HEK293 (cell line): ENCODE measurements around the gene NPHP4.

Experiments
- CTCF ChIA-PET: fragments of 350-600 bp; formaldehyde crosslinking; extraction: SDS; loops from one replicate; lab custom pipeline; 2021; ENCODE audit warnings: antibody characterized with exemption; lab: Yijun Ruan, JAX
- POLR2A ChIA-PET: fragments of 300-600 bp; formaldehyde crosslinking; extraction: SDS; loops from one replicate; lab custom pipeline; 2020; ENCODE audit warnings: antibody characterized with exemption, inconsistent platforms; lab: Yijun Ruan, JAX
- H3K27ac ChIP-seq: fragments of 200-500 bp; sonication (Bioruptor generic); 2 replicates; pipeline ENCODE4 v1.5.1; 2014; ENCODE audit warnings: low read depth, low read length, control low read depth, inconsistent platforms; ENCODE audit errors: extremely low read depth
- H3K36me3 ChIP-seq, 2 experiments: fragments of 200-500 bp in 1 of 2; sonication (Bioruptor generic) in 1 of 2; 1 replicate in 1 of 2; 2 replicates in 1 of 2; pipeline ENCODE4 v1.5.1; 2014 to 2017; ENCODE audit warnings: inconsistent platforms in 2 of 2, low read length in 2 of 2; ENCODE audit not compliant: control insufficient read depth in 2 of 2, insufficient read depth in 1 of 2
- H3K4me1 ChIP-seq: fragments of 200-500 bp; sonication (Bioruptor generic); 2 replicates; pipeline ENCODE4 v1.5.1; 2014; ENCODE audit warnings: mild to moderate bottlenecking, low read length, inconsistent platforms; ENCODE audit not compliant: control insufficient read depth, insufficient read depth
- H3K4me3 ChIP-seq: 2 replicates; pipeline ENCODE4 v1.5.1; 2011; ENCODE audit warnings: low read depth, mild to moderate bottlenecking, control low read depth, low read length, moderate library complexity
- H3K9me3 ChIP-seq: fragments of 200-500 bp; sonication (Bioruptor generic); 2 replicates; pipeline ENCODE4 v1.5.1; 2014; ENCODE audit warnings: low read depth, low read length, inconsistent platforms; ENCODE audit not compliant: control insufficient read depth, insufficient read depth
- AEBP2 ChIP-seq: fragments of 450-650 bp; formaldehyde crosslinking; IDR thresholded peaks from 2 replicates; pipeline ENCODE4 v1.5.1; 2016; ENCODE audit warnings: missing biosample characterization, missing genetic modification characterization, borderline replicate concordance
- GLIS1 ChIP-seq: fragments of 450-650 bp; formaldehyde crosslinking; IDR thresholded peaks from 2 replicates; pipeline ENCODE4 v1.5.1; 2016; ENCODE audit warnings: missing biosample characterization, missing genetic modification characterization
- KLF8 ChIP-seq: fragments of 450-650 bp; formaldehyde crosslinking; IDR thresholded peaks from 2 replicates; pipeline ENCODE4 v1.5.1; 2016; ENCODE audit warnings: missing biosample characterization, missing genetic modification characterization
- OVOL3 ChIP-seq: fragments of 450-650 bp; formaldehyde crosslinking; IDR thresholded peaks from 2 replicates; pipeline ENCODE4 v1.5.1; 2016; ENCODE audit warnings: missing biosample characterization, missing genetic modification characterization
- SP2 ChIP-seq: fragments of 450-650 bp; formaldehyde crosslinking; IDR thresholded peaks from 2 replicates; pipeline ENCODE4 v1.5.1; 2016; ENCODE audit warnings: missing biosample characterization, missing genetic modification characterization
- WT1 ChIP-seq: fragments of 450-650 bp; formaldehyde crosslinking; IDR thresholded peaks from 2 replicates; pipeline ENCODE4 v1.5.1; 2016; ENCODE audit warnings: missing biosample characterization, missing genetic modification characterization
- ZBTB6 ChIP-seq: fragments of 450-650 bp; formaldehyde crosslinking; IDR thresholded peaks from 2 replicates; pipeline ENCODE4 v1.5.1; 2017; ENCODE audit warnings: missing biosample characterization, missing genetic modification characterization
- ZEB2 ChIP-seq: fragments of 450-650 bp; formaldehyde crosslinking; IDR thresholded peaks from 2 replicates; pipeline ENCODE4 v1.5.1; 2016; ENCODE audit warnings: missing biosample characterization, missing genetic modification characterization
- ZNF132 ChIP-seq: fragments of 450-650 bp; formaldehyde crosslinking; IDR thresholded peaks from 2 replicates; pipeline ENCODE4 v1.5.1; 2017; ENCODE audit warnings: missing biosample characterization, missing genetic modification characterization, borderline replicate concordance
- ZNF16 ChIP-seq: fragments of 450-650 bp; formaldehyde crosslinking; IDR thresholded peaks from 2 replicates; pipeline ENCODE4 v1.5.1; 2016; ENCODE audit warnings: low read depth, missing biosample characterization, missing genetic modification characterization
- ZNF174 ChIP-seq: fragments of 450-650 bp; formaldehyde crosslinking; IDR thresholded peaks from 2 replicates; pipeline ENCODE4 v1.5.0; 2017; ENCODE audit warnings: missing biosample characterization, mild to moderate bottlenecking, missing genetic modification characterization
- ZNF2 ChIP-seq: fragments of 450-650 bp; formaldehyde crosslinking; IDR thresholded peaks from 2 replicates; pipeline ENCODE4 v1.5.1; 2016; ENCODE audit warnings: missing biosample characterization, missing genetic modification characterization
- ZNF214 ChIP-seq: fragments of 450-650 bp; formaldehyde crosslinking; IDR thresholded peaks from 2 replicates; pipeline ENCODE4 v1.5.1; 2017; ENCODE audit warnings: missing biosample characterization, mild to moderate bottlenecking, missing genetic modification characterization, borderline replicate concordance
- ZNF266 ChIP-seq: fragments of 450-650 bp; formaldehyde crosslinking; IDR thresholded peaks from 2 replicates; pipeline ENCODE4 v1.5.1; 2016; ENCODE audit warnings: missing biosample characterization, missing genetic modification characterization, low read depth
- ZNF302 ChIP-seq: fragments of 450-650 bp; formaldehyde crosslinking; IDR thresholded peaks from 2 replicates; pipeline ENCODE4 v1.5.1; 2016; ENCODE audit warnings: missing biosample characterization, missing genetic modification characterization, low read depth
- ZNF362 ChIP-seq: fragments of 450-650 bp; formaldehyde crosslinking; IDR thresholded peaks from 2 replicates; pipeline ENCODE4 v1.5.1; 2016; ENCODE audit warnings: missing biosample characterization, missing genetic modification characterization
- ZNF391 ChIP-seq: fragments of 450-650 bp; formaldehyde crosslinking; IDR thresholded peaks from 2 replicates; pipeline ENCODE4 v1.5.1; 2016; ENCODE audit warnings: low read depth, missing biosample characterization, missing genetic modification characterization, borderline replicate concordance
- ZNF449 ChIP-seq: fragments of 450-650 bp; formaldehyde crosslinking; IDR thresholded peaks from 2 replicates; pipeline ENCODE4 v1.5.1; 2017; ENCODE audit warnings: missing biosample characterization, mild to moderate bottlenecking, missing genetic modification characterization, moderate library complexity
- ZNF629 ChIP-seq: fragments of 450-650 bp; formaldehyde crosslinking; IDR thresholded peaks from 2 replicates; pipeline ENCODE4 v1.5.1; 2017; ENCODE audit warnings: missing biosample characterization, missing genetic modification characterization
- ZNF645 ChIP-seq: fragments of 450-650 bp; formaldehyde crosslinking; IDR thresholded peaks from 2 replicates; pipeline ENCODE4; 2016; ENCODE audit warnings: missing biosample characterization, missing genetic modification characterization
- ZNF677 ChIP-seq: fragments of 450-650 bp; IDR thresholded peaks from 2 replicates; pipeline ENCODE4 v1.5.0; 2018; ENCODE audit warnings: missing biosample characterization, mild to moderate bottlenecking, missing genetic modification characterization, moderate library complexity
- ZNF792 ChIP-seq: fragments of 450-650 bp; formaldehyde crosslinking; IDR thresholded peaks from 2 replicates; pipeline ENCODE4 v1.5.1; 2016; ENCODE audit warnings: missing biosample characterization, missing genetic modification characterization
- ZSCAN4 ChIP-seq: fragments of 450-650 bp; formaldehyde crosslinking; IDR thresholded peaks from 2 replicates; pipeline ENCODE4 v1.5.1; 2017; ENCODE audit warnings: missing biosample characterization, missing genetic modification characterization

The NPHP4 gene

GRCh38 chr1:5938101-5938646, 54.1 kb downstream of the NPHP4 start:
- POLR2A ChIA-PET = no interaction called here

GRCh38 chr1:5937373-5937857, 54.8 kb downstream of the NPHP4 start:
- TF ChIP-seq SP2 (tag by site-specific recombination) (no peak), ZNF362 (tag by site-specific recombination) (no peak), ZNF677 (no peak), ZNF645 (tag by site-specific recombination) (no peak), ZNF792 (tag by site-specific recombination) (no peak), ZSCAN4 (tag by site-specific recombination) (no peak), ZNF174 (tag by site-specific recombination) (no peak), ZNF132 (tag by site-specific recombination) (no peak), GLIS1 (tag by site-specific recombination) (no peak), KLF8 (tag by site-specific recombination) (no peak), ZNF449 (tag by site-specific recombination) (no peak), ZNF214 (tag by site-specific recombination) (no peak), ZNF391 (no peak), ZNF266 (tag by site-specific recombination) (no peak)
- peaks cover 0 to 39% of the 10 kb centered on the region in 2 experiments; a peak in 1 of 3 replicates for H3K36me3 ChIP-seq
- POLR2A ChIA-PET = no interaction called here
- CTCF ChIA-PET = no interaction called here
- no peak overlapping the region for H3K27ac ChIP-seq
- H3K9me3 ChIP-seq = no peaks in the 10 kb centered on the region
- no peaks in the 10 kb centered on the region for H3K4me1 ChIP-seq
- H3K4me3 ChIP-seq = no peak overlapping the region

More at GRCh38 chr1:5938101-5938646, 54.1 kb downstream of the NPHP4 start:
- Histone ChIP-seq H3K4me1 (no peaks in the 10 kb centered on the region), H3K36me3 (peaks cover 0 to 31% of the 10 kb centered on the region in 2 experiments; a peak in 1 of 3 replicates), H3K9me3 (no peaks in the 10 kb centered on the region), H3K4me3 (no peak overlapping the region), H3K27ac (no peak overlapping the region)
- CTCF ChIA-PET = no interaction called here
- TF ChIP-seq ZEB2 (tag by site-specific recombination) (no peak), KLF8 (tag by site-specific recombination) (no peak), ZBTB6 (no peak), AEBP2 (tag by site-specific recombination) (no peak), ZNF629 (tag by site-specific recombination) (no peak), ZNF2 (no peak), WT1 (tag by site-specific recombination) (no peak), OVOL3 (tag by site-specific recombination) (no peak), ZNF302 (tag by site-specific recombination) (no peak), ZNF16 (tag by site-specific recombination) (no peak)
